GM21723 (cell line): Measurements from ENCODE around the gene SLC39A11.

ENCODE experiments used
- ATAC-seq: cut with Tn5 transposase; IDR thresholded peaks from one replicate; pipeline ENCODE4 v1.9.1; 2021; ENCODE audit warnings: mild to moderate bottlenecking, moderate library complexity; ENCODE audit not compliant: unreplicated experiment

SLC39A11 gene

DNA sequence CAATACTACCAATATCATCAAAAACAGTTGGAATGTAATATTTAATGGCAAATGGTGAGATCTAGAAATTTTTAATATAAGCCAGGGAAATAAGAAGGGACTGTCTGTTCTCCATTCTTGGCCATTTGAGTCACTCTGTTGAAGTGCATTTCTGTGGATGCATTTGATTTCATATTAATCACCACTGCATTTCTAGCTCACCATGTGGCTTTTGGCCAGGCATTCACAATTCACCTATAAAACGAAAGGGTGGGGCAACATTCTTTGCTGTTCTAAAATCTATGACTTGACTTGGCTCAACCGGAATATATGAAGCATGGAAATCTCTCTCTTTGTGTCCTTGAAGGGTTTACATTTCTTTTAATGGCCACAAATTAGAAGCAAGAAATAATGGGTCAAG is 483.0 kb downstream of the SLC39A11 start:
- no peak for ATAC-seq

DNA sequence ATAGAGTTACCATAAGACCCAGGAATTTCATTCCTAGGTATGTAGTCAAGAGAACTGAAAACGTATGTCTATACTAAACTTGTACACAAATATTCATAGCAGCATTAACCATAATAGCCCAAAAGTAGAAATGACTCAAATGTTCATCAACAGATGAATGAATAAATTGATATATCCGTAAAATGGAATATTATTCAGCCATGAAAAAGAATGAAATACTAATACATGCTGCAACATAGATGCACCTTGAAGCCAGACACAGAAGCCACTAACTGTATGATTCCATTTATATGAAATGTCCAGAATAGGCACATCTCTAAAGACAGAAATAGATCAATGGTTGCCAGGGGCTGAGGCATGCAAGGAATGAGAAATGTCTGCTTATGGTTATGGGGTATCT is 484.1 kb downstream of the SLC39A11 start:
- ATAC-seq = no peak

DNA sequence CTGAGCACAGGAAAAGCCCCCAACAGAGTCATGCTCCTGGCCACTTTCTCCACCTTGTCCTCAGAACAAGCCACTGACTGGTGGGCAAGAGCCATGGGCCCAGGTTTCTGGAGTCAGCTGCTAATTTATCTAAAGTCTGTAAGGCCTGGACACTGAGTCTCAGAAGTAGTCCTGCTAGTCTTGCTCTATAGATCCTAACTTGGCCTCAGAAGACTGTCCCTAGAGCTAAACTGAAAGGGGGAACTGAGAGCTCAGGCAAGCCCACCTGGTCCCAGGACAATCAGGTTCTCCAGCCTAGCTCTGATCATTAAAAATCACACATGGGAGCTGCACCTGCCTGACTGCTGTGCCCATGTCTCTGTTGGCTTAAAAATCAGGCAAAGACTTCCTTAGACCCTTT is 485.8 kb downstream of the SLC39A11 start:
- ATAC-seq = no peak

DNA sequence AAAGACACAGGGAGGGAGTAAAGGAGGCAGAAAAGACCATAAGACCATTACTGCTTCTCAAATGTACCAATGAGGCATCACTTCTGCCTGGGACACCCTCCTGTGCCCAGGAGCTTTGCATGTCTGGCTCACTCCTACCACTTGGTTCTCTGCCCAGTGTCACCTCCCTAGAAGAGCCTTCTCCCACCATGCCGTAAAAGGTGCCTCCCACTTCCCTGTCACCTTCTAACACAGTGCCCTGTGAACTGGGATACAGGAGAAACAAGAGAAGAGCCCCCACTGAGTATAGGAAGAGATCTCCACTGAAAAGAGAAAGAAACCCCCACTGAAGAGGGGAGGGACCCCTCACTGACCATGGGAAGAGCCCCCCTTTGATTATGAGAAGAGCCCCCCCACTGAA is 486.9 kb downstream of the SLC39A11 start:
- ATAC-seq = no peak

DNA sequence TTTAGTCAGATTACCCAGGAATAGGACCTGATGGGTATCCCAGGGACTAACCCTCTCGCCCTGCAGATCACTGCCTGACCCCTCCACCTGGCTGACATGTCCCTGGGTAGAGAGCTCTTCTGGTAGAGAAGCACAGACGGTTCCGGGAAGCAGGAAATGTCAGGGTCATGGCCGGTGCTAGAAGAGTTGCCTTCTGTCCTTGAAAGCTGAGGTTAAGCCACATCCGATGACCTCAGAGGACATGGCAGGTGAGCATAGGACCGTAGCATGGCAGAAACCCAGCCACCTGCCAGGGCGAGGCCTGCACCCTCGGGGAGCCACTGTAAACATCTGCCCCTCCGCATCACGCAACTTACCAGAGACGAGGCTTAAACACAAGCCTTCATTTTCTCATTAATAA is 488.0 kb downstream of the SLC39A11 start:
- ATAC-seq = no peak

DNA sequence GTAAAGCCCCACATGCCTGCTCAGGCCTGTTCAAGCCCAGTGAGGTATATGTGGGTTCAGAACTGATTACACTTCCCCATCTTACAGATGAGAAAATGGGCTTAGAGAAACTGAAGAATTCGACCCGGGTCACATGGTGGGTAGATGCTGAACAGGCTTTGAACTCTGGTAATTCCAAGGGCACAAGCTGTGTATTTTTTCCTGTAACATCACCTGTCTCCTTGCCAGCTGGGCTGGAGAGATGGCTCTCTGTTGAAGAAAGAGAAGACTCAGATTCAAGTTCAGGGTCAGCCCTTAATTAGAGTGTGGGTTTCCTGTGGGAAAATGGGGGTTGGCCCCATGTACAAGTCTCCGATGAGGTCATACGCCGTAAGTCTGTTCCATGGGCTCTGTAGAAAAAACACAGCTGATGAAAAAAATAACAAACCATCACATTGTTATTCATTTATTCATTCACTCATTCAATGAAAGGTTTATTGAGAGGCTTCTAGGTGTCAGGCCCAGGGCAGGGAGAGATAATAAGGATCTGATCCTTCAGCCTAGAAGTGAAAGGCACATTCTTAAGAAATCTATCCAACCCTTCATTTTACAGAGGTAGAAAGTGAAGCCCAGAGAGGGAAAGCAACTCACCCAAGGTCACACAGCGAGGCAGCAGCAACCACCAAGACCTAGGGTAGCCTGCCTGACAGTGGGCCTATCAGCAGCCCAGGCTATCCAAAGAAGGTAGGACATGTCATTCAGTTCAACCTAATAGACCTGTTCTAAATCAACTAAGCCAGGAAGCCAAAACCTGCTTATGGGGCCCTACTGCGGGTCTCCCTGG is 488.9 kb downstream of the SLC39A11 start:
- ATAC-seq = peak; percentile 33

DNA sequence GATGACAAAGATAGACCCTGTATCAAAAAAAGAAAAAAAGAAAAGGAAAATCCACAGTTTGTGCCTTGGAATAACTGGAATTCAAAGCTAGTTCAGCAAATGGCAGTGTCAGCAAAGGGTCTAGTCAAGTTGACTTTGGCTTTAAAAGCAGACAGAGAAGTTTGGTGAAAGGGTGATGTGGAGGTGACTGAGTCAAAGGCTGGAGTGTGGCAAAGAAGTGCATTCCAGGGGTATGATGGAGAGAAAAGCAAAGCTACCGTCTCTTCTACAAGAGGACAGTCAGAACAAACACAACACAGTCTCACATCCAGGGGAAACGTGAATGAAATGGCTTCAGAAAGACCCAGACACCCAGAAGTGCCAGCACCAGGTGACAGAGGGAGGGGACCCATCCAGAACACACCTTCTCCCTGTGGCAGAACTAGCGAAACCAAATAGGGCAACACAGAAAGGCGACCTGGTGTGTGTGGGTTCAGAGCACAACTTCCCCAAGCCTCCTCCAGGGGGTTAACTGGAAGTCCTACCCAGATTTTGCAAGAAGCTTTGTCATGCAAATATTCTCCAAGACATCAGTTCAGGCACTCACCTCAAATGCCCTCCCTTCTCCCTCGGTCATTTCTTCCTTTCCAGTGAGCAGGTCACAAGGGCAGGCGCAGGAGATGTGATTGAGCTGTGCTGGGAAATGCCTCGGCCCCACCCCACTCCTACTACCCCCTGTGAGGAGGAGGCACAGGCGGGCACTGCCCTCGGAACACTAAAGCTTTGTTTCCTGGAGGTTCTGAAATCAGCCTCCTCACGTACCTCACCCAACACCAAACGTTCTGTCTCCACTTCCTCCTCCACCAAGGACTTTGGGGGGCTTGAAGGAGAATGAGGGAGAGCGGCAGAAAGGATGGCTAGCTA is 489.7 kb downstream of the SLC39A11 start:
- ATAC-seq = peak; percentile 45

DNA sequence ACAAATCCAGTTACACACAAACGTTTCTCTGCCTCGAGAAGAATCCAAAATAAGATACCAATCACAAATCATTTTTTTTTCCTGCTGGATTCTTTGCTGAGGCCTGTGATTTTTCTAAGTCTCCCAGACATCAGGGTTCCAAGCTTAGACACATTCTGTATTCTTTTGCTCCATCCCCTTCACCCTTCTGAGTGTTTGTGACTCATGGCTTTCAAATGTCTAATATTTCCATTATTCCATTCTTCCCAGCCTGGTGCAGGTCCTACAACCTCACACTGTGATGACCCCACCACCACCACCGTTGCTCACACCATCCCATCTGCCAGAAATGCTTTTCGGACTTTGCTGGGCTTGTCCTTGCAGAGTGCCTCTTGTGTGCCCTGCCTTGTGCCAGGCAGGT is 491.6 kb downstream of the SLC39A11 start:
- ATAC-seq = no peak

DNA sequence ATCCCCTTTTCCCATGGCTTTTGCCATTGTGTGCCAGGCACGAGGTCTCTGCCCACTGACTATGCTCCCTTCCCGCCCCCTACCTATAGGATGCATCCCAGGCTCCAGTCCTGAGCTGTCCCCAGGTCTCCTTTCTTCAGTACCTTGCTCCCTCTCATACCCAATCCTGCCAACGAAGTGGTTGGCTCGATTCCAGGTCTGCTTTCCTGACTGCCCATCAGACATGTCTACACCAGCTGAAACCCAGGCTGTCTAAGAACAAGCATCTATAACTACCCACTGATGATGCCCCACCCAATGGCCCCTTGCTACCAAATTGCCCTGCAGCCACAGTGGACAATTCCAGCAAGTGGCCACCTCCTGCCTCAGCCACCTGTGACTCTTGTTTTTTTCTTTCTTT is 492.6 kb downstream of the SLC39A11 start:
- no peak for ATAC-seq

DNA sequence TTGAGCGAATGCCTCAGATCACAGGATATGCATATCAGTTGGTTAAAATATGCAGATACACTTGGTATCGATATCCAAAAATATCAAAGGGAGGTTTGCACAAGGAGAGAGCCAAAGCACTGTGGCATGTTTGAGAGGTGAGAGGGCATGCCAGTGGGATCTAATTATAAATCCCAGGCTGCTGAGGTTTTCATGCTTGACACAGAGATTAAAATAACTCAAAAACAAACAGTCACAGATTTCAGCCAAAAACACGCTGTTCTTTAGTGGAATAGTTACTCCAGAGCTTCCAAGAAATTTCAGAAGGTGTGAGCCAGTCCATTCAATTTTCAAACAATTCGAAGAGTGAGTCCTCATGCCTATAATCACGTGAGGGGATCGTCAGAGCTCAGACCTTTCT is 493.8 kb downstream of the SLC39A11 start:
- no peak for ATAC-seq

DNA sequence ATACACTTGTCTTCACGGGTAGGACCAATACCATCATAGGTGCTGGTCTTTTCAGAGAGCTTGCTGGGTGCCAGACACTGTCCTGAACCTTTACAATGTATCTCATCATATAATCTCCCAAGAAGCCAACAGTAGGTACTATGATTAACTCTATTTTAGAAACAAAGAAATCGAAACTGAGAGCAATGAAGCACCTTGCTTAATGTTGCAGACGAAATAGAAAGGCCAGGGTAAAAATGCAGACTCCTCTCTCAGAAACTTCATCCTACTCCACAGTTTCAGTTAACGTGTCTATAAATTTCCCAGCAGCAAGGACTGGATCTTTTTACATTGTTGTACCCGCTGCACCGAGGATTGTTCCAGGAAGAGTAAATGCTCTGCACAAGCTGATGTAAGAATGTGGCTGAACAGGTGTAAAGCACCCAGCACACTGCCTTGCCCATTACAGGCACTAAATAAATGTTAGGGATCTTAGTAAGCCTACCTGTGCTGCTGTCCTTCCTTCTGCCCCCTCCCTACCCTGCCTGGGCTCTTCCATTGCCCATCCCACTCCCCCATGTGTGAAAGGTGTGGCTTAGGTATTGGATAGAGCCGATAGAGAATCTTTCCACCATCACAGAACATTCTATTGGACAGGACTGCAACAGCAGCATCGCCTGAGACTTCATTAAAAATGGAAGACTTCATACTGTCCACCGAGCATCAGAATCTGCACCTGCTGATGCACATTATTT is 495.0 kb downstream of the SLC39A11 start:
- ATAC-seq = no peak
